Astrocyte (in vitro differentiated cells and primary cell): Measurements from ENCODE around the gene PRR20C.

Experiments used
- CTCF ChIP-seq: IDR thresholded peaks from 2 replicates; pipeline ENCODE4 v1.5.1; 2011; ENCODE audit warnings: low read depth, mild to moderate bottlenecking, inconsistent platforms, low read length, moderate library complexity; ENCODE audit not compliant: insufficient read depth
- EZH2 ChIP-seq: IDR thresholded peaks from 2 replicates; pipeline ENCODE4 v1.6.1; 2012; ENCODE audit warnings: mild to moderate bottlenecking, low read length, inconsistent platforms; ENCODE audit not compliant: insufficient read depth

GRCh38 chr13:57128909-57129308 is 25.0 kb upstream of the PRR20C start:
- TF ChIP-seq CTCF (no peak), EZH2 (no peak)
